Type B pancreatic cell (in vitro differentiated cells): ENCODE measurements around the gene DGKI. TPM values are rescaled to one million over a fixed set of nuclear protein-coding genes. Genes with fewer than 3 reads are reported as not detected.

Source experiments
- DNase-seq: peaks from one replicate; pipeline ENCODE4 v3.0.0; 2021; ENCODE audit warnings: mixed read lengths; ENCODE audit not compliant: unreplicated experiment; ENCODE audit errors: extremely low spot score
- H3K27ac Mint-ChIP-seq: 2 replicates; pipeline ENCODE4 v1.8.0; 2021; ENCODE audit warnings: mild to moderate bottlenecking, mixed read lengths
- H3K27me3 Mint-ChIP-seq: 2 replicates; pipeline ENCODE4 v1.8.0; 2021; ENCODE audit warnings: mixed read lengths
- H3K36me3 Mint-ChIP-seq: 2 replicates; pipeline ENCODE4 v1.8.0; 2021; ENCODE audit warnings: mixed read lengths
- H3K4me1 Mint-ChIP-seq: one replicate; pipeline ENCODE4 v1.8.0; 2021; ENCODE audit warnings: mixed read lengths; ENCODE audit not compliant: unreplicated experiment
- H3K4me3 Mint-ChIP-seq: 2 replicates; pipeline ENCODE4 v1.8.0; 2021; ENCODE audit warnings: mild to moderate bottlenecking, mixed read lengths
- H3K9me3 Mint-ChIP-seq: 2 replicates; pipeline ENCODE4 v1.8.0; 2021; ENCODE audit warnings: mixed read lengths
- CTCF ChIP-seq: fragments of 200-600 bp; sonication (generic); conservative IDR thresholded peaks from 2 replicates; pipeline ENCODE4 v1.5.0; 2021; ENCODE audit warnings: antibody characterized with exemption, mild to moderate bottlenecking
- total RNA-seq: library from RNA; stranded (reverse); gene quantifications from 2 replicates; pipeline ENCODE4 v1.2.1, GENCODE V29; 2021; ENCODE audit warnings: low replicate concordance

The DGKI gene
- total RNA-seq, 1 donor from 2014 or later, result 2.8 TPM

- Mint-ChIP-seq H3K4me3 (no peak overlapping the region), H3K9me3 (no peaks in the 10 kb centered on the region), H3K27me3 (peaks cover 4% of the 10 kb centered on the region), H3K36me3 (no peaks in the 10 kb centered on the region), H3K4me1 (no peaks in the 10 kb centered on the region), H3K27ac (no peak overlapping the region)
- no peak for TF ChIP-seq CTCF
- no peak for DNase-seq
Observed at GRCh38 chr7:137778511-137778910, 68.3 kb downstream of the DGKI start.

- DNase-seq, result no peak
- Mint-ChIP-seq H3K4me3 (no peak overlapping the region), H3K36me3 (no peaks in the 10 kb centered on the region), H3K4me1 (no peaks in the 10 kb centered on the region), H3K27me3 (peaks cover 4% of the 10 kb centered on the region), H3K9me3 (no peaks in the 10 kb centered on the region), H3K27ac (no peak overlapping the region)
- TF ChIP-seq CTCF, result no peak
Observed at GRCh38 chr7:137774793-137775201, 72.0 kb downstream of the DGKI start.

GRCh38 chr7:137772748-137773147, 74.0 kb downstream of the DGKI start:
- Mint-ChIP-seq H3K9me3 (no peaks in the 10 kb centered on the region), H3K4me3 (no peak overlapping the region), H3K4me1 (no peaks in the 10 kb centered on the region), H3K27me3 (peaks cover 2% of the 10 kb centered on the region), H3K27ac (no peak overlapping the region), H3K36me3 (no peaks in the 10 kb centered on the region)
- no peak for DNase-seq
- no peak for TF ChIP-seq CTCF

- Mint-ChIP-seq H3K36me3 (no peaks in the 10 kb centered on the region), H3K27ac (no peak overlapping the region), H3K9me3 (no peaks in the 10 kb centered on the region), H3K27me3 (peaks cover 2% of the 10 kb centered on the region), H3K4me1 (no peaks in the 10 kb centered on the region), H3K4me3 (no peak overlapping the region)
- DNase-seq, result no peak
- no peak for TF ChIP-seq CTCF
Observed at GRCh38 chr7:137772316-137772715, 74.5 kb downstream of the DGKI start.

GRCh38 chr7:137771679-137772078, 75.1 kb downstream of the DGKI start:
- Mint-ChIP-seq H3K9me3 (no peaks in the 10 kb centered on the region), H3K36me3 (no peaks in the 10 kb centered on the region), H3K27me3 (peaks cover 2% of the 10 kb centered on the region), H3K4me3 (no peak overlapping the region), H3K4me1 (no peaks in the 10 kb centered on the region), H3K27ac (no peak overlapping the region)
- TF ChIP-seq CTCF, result no peak
- no peak for DNase-seq

- Mint-ChIP-seq H3K27me3 (peaks cover 2% of the 10 kb centered on the region), H3K4me3 (no peak overlapping the region), H3K4me1 (no peaks in the 10 kb centered on the region), H3K36me3 (no peaks in the 10 kb centered on the region), H3K27ac (no peak overlapping the region), H3K9me3 (no peaks in the 10 kb centered on the region)
- no peak for TF ChIP-seq CTCF
- no peak for DNase-seq
Observed at GRCh38 chr7:137771273-137771672, 75.5 kb downstream of the DGKI start.
